ENCODE results near the gene NUBPL. TPM values are rescaled to one million over a fixed set of nuclear protein-coding genes. Genes with fewer than 3 reads are reported as not detected.
"Not testable (repeated sequence)": the region's sequence is repeated elsewhere in the genome, so short reads cannot be mapped to it uniquely, and the experiment has no call there.

Gene NUBPL
- total RNA-seq, 4 donors from 2014 or later, result 5.7 to 9.2 (median 7.2) TPM

DNA sequence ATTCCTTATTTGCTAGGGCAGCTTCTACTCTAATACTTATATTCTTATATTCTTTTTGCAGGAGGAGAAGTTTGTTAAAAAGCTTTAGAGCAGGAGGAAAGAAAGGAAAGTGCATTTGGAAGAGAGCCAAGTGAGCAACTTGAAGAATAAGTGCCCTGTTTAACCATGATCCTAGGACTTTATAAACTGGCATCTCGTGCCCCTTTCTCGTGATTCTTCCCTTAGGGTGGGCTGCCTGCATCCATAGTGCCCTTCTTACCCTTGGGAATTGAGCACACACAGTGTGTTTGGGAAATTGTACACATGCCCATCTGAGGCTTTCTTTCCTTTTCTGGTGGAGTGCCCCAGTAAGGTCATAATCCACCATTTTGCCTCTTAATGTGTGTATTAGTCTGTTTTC lies 141.9 kb downstream of the NUBPL start:
- no peak for DNase-seq (ENCODE audit: low spot score in 2 of 2)
- intact Hi-C loops (cut with DNase I; ENCODE audit: low total_unique reads), result no loop called here
- WGBS, 2 donors, result 92 to 96% methylated on average over 2 of the region's 2 CpGs
- TF ChIP-seq, protein P1, sequence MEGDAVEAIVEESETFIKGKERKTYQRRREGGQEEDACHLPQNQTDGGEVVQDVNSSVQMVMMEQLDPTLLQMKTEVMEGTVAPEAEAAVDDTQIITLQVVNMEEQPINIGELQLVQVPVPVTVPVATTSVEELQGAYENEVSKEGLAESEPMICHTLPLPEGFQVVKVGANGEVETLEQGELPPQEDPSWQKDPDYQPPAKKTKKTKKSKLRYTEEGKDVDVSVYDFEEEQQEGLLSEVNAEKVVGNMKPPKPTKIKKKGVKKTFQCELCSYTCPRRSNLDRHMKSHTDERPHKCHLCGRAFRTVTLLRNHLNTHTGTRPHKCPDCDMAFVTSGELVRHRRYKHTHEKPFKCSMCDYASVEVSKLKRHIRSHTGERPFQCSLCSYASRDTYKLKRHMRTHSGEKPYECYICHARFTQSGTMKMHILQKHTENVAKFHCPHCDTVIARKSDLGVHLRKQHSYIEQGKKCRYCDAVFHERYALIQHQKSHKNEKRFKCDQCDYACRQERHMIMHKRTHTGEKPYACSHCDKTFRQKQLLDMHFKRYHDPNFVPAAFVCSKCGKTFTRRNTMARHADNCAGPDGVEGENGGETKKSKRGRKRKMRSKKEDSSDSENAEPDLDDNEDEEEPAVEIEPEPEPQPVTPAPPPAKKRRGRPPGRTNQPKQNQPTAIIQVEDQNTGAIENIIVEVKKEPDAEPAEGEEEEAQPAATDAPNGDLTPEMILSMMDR (IDR thresholded peaks at IDR 0.05), result no peak
- no peak for TF ChIP-seq POLR2A (IDR thresholded peaks at IDR 0.05)
- no peak overlapping the region for H3K4me3 ChIP-seq (ENCODE audit: low read depth, poor library complexity, severe bottlenecking)

DNA sequence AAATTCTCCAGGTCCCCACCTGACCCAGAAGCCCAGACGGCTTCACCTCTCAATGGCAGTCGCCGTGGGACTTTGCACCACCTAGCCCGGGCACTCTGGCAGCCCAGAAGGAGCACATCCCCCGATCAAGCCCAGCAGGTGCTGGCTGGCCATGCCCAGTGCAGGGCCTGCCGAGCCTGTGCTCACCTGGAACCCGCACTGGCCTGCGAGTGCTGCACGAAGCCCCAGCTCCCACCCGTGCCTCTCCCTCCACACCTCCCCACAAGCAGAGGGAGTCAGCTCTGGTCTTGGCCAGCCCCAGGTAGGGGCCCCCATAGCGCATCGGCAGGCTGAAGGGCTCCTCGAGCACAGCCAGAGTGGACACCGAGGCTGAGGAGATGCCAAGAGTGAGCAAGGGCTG lies 144.5 kb downstream of the NUBPL start:
- no peak for DNase-seq (ENCODE audit: low spot score in 2 of 2)
- 91 to 96% methylated on average over 9 to 14 of the region's 14 CpGs for WGBS, 2 donors
- no peak overlapping the region for H3K4me3 ChIP-seq (ENCODE audit: low read depth, poor library complexity, severe bottlenecking)
- intact Hi-C loops (cut with DNase I; ENCODE audit: low total_unique reads), result no loop called here
- no peak for TF ChIP-seq POLR2A (IDR thresholded peaks at IDR 0.05)
- TF ChIP-seq, protein P1 (IDR thresholded peaks at IDR 0.05), result no peak

DNA sequence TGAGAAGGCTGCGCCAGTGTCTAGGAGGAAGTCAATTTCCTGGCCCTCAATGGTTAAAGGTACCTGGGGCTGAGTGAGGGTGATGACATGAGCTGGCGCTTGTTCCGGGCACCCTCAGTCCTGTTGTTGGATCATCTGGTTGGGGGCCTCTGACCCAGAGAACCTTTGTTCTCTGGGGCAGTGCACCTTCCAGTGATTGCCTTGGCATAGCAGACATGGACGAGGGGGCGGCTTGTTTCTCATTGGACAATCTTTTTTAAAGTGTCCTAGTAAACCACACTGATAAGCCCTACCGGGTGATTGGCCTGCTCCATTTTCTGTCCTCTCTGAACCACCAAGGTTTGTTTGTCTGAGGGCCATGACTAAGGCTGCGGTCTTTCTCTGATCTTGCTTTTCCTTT lies 147.5 kb downstream of the NUBPL start:
- H3K4me3 ChIP-seq (ENCODE audit: low read depth, poor library complexity, severe bottlenecking); intact Hi-C loops (cut with DNase I; ENCODE audit: low total_unique reads); DNase-seq (ENCODE audit: low spot score in 2 of 2): not testable (repeated sequence)
- WGBS, 2 donors, result 97 to 98% methylated on average over 7 of the region's 7 CpGs

DNA sequence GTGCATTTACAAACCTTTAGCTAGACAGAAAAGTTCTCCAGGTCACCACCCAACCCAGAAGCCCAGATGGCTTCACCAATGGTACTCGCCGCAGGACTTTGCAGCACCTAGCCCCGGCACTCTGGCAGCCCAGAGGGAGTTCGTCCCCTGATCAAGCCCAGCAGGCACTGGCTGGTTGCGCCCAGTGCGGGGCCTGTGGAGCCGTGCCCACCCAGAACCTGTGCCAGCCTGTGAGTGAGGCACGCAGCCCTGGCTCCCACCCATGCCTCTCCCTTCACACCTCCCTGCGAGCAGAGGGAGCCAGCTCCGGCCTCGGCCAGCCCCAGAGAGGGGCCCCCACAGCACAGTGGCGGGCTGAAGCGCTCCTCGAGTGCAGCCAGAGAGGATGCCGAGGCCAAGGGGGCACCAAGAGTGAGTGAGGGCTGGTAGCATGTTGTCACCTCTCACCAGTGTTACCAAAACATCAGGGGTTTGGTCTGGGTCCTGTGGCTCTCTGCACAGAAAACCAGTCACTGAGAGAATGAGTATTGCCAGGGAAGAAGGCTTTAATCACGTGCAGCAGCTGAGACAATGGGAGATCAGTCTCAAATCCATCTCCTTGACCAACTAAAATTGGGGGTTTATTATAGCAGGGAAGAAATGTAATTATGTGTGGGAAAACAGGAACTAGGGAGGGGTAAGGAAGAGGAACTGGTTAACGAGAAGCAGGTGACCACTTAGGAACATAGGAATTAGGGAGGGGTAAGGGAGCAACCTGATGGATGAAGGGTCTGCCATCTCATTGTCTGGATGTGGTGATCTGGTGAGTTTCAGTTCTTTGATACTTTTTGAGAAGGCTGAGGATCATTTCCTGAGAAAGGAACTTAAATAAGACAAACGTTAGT lies 151.3 kb downstream of the NUBPL start:
- no peak for TF ChIP-seq POLR2A (IDR thresholded peaks at IDR 0.05)
- TF ChIP-seq, protein P1 (IDR thresholded peaks at IDR 0.05), result no peak
- intact Hi-C loops (cut with DNase I; ENCODE audit: low total_unique reads), result no loop called here
- WGBS, 2 donors, result 90% methylated on average over 14 to 18 of the region's 18 CpGs
- H3K4me3 ChIP-seq (ENCODE audit: low read depth, poor library complexity, severe bottlenecking), result no peak overlapping the region
- no peak for DNase-seq (ENCODE audit: low spot score in 2 of 2)

DNA sequence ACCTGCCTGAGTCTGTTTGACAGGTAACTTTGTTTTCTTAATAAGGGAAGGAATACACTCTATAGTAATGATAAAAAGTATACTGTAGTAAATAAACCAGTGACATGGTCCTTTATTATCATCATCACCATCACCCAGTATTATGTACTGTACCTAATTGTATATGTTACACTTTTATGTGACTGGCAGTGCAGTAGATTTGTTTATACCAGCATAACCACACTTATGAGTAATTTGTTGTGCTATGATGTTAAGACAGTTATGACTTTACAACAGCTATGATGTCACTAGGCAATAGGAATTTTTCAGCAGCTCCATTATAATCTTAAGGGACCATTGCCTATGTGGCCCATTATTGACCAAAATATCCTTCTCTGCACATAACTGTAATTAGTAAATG lies 155.0 kb downstream of the NUBPL start:
- no peak for DNase-seq (ENCODE audit: low spot score in 2 of 2)
- H3K4me3 ChIP-seq (ENCODE audit: low read depth, poor library complexity, severe bottlenecking), result no peak overlapping the region
- intact Hi-C loops (cut with DNase I; ENCODE audit: low total_unique reads), result no loop called here
- TF ChIP-seq, protein P1 (IDR thresholded peaks at IDR 0.05), result no peak
- TF ChIP-seq POLR2A (IDR thresholded peaks at IDR 0.05), result no peak

DNA sequence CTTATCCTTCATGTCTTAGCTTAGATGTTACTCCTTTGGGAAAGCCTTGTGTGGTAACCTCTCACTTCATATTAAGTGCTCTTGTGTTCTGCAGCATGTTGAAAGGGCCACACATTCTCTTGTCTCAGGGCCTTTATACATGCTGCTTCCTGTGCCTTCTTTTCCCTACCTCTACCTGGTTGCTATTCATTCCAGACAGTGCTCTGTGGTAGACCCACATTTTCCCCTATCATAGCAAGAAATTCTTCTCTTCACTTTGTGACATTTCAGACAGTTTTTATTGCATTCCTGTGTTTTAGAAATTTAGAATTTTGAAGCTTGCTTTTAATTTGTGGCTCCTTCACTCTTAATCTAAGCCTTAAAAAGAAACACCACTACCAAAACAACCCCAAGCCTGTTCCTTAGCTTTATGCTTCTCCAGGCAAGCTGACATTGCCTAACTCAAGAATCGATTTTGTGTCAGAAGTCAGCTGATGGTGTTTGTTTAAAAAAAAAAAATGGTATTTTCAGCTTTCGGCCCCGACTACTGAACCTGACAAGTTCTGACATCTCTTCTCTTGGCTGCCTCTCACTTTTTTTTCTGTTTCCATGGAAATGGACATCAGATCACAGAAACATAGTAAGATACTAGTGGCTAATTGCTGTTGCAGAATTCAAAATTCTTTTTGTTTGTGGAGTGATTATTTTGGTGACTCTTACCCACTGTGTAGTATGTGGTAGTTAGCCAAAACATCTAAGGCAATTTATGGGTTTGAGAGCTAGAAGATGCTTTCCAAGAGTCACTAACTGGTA lies 156.3 kb downstream of the NUBPL start:
- WGBS, 2 donors, result 23 to 34% methylated on average over 3 of the region's 3 CpGs
- intact Hi-C loops (cut with DNase I; ENCODE audit: low total_unique reads), result no loop called here
- TF ChIP-seq POLR2A (IDR thresholded peaks at IDR 0.05), result no peak
- TF ChIP-seq, protein P1 (IDR thresholded peaks at IDR 0.05), result no peak
- no peak overlapping the region for H3K4me3 ChIP-seq (ENCODE audit: low read depth, poor library complexity, severe bottlenecking)
- DNase-seq (ENCODE audit: low spot score in 2 of 2), result no peak

Data from lower leg skin (tissue), 4 donors.